GM19372 (cell line): ENCODE results near the gene LGMN.
"Not testable (repeated sequence)": the region's sequence is repeated elsewhere in the genome, so short reads cannot be mapped to it uniquely, and the experiment has no call there.

Source experiments
- ATAC-seq: cut with Tn5 transposase; IDR thresholded peaks from one replicate; pipeline ENCODE4 v1.9.1; 2021; ENCODE audit warnings: mild to moderate bottlenecking, low read depth, moderate library complexity; ENCODE audit not compliant: unreplicated experiment

Gene LGMN

DNA sequence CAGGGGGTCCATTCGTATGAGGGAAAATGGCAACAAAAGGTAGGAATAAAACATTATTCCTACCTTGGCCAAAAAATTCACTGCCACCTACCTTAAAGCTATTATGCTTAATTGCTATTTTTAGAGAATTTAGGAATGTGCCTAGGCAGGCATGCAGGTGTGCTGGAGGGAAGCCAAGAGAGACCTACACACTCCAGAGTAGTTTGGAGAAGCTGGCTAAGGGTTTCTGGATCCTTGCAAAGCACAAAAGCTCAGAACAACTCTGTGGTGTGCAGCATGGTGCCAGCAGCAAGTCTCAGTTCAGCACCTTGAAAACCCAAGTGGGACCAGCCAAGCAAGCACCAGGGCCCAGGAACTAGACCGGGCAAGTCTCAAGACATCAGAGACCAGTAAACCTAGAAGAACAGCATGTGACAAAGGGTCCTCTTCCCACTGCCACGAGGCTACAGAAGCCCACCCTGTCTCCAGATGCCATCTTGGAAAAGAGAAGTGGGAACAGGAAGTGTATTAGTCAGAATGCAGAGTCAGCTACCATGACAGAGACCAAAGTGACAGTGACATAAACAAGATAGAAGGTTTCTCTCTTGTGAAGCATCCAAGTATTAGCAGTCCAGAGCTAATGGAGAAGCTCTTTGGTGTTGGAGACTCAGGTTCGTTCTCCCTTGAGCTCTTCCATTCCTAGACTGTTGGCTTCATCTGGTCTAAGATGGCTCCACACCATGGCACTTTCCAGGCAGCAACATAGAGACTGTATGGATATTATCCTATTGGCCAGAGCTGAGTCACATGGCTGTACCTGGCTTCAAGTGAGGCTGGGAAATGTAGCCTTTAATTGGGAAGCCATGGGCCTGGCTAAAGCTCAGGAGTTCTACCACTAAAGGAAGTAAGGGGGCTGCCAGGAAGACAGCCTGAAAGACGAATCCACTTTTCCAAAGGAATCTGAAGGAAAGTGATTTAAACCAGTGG, 15.5 kb upstream of the LGMN start:
- not testable (repeated sequence) for ATAC-seq

DNA sequence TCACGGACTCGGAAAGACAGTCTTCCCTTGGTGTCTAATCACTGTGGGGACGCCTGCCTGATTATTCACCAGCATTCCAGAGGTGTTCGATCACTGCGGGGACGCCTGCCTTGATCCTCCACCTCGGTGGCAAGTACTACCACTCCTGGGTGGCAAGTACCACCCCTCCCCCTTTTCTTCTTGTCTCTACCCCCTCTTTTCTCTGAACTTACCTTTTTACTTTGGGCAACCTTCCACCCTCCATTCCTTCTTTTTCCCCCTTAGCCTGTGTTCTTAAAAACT, 12.0 kb upstream of the LGMN start:
- no peak for ATAC-seq

DNA sequence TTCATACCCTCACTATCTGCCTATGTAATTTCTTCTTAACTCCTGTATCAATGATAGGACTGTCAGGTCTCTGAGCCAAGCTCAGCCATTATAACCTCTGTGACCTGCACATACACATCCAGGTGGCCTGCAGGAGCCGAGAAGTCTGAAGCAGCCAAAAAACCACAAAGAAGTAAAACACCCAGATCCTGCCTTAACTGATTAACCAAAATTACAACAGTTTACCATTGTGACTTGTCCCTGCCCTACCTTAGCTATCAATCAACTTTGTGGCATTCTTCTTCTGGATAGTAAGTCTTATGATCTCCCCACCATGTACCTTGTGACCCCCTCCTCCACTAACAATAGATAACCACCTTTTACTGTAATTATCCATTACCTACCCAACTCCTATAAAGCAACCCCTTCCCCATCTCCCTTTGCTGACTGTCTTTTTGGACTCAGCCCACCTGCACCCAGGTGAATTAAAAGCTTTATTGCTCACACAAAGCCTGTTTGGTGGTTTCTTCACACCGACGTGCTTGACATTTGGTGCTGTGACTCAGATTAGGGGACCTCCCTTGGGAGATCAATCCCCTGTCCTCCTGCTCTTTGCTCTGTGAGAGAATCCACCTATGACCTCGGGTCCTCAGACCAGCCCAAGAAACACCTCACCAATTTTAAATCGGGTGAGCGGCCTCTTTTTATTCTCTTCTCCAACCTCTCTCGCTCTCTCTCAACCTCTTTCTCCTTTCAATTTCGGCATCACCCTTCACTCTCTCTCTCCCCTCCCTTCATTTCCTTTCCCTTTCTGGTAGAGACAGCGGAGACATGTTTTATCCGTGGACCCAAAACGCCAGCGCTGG, 11.5 kb upstream of the LGMN start:
- no peak for ATAC-seq

DNA sequence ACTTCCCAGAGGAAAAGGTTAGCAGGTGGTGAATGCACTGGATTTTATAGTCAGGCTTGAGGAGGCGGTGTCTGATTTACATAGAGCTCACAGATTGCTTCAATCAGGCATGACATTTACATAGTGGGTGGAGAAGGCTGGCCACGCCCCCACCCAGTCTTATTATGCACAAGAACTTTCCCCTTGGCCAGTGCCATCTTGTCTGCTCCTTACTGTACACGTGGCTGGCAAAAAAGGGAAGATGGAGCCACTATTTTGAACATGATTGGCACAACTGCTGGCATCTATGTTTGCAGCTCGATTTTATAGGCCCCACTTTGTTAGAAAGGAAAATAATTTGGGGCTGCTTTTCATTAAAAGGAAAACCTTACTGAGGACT, 10.9 kb upstream of the LGMN start:
- ATAC-seq: no peak

DNA sequence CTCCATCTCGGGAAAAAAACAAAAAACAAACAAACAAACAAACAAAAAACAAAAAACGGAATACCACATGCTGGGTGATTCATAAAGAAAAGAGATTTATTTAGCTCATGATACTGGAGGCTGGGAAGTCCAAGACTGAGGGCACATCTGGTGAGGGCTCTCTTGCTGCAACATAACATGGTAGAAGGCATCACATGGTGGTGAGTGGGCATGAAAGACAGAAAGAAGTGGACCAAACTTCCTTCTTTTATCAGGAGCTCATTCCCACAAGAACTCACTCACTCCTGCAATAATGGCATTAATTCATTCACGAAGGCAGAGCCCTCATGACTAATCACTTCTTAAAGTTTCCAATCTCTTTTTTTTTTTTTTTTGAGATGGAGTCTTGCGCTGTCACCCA, 8.0 kb upstream of the LGMN start:
- ATAC-seq: no peak

DNA sequence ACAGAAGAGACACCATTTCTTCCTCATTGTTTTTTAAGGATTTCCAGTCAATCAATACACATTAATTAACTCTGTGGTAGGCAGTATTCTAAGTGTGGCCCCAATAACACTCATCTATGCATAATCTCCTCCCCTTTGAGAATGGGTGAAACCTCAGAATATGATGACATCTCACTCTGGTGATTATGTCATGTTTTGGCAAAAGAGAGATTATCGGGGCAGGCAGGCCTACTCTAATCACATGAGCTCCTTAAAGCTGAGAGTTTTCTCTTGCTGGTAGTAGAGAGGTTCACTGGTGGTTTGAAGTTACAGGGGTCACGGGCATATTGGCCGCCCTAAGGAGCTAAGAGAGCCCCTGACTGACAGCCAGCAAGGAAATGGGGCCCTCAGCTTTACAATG, 7.1 kb upstream of the LGMN start:
- no peak for ATAC-seq

DNA sequence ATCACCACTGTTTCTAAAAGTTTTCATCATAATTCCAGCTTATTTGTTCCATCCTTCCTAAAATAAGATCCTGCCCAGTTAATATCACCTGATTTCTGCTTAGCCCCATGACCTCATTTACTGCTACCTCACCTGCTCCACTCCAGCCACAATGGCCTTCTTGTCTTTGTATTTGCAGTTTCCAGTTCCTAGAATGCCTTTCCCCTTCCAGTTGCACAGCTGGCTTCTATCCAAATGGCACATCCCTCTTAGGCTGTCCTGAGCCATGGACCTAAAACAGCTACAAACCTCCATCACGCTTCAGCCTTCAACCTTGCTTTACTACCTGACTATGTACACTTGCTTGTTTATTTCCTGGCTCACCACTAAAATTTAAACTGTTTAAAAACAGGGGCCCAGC, 6.5 kb upstream of the LGMN start:
- ATAC-seq: no peak

DNA sequence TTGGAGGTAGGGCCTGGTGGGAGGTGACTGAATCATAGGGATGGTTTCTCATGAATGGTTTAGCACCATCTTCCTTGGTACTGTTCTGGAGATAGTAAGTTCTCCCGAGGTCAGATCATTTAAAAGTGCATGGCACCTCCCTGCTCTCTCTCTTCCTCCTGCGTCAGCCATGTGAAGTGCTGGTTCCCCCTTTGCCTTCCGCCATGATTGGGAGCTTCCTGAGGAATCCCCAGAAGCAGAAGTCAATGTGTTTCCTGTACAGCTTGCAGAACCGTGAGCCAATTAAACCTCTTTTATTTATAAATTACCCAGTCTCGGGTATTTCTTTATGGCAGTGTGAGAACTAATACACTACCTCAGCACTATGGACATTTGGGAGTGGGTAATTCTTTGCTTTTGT, 4.8 kb upstream of the LGMN start:
- ATAC-seq: no peak

DNA sequence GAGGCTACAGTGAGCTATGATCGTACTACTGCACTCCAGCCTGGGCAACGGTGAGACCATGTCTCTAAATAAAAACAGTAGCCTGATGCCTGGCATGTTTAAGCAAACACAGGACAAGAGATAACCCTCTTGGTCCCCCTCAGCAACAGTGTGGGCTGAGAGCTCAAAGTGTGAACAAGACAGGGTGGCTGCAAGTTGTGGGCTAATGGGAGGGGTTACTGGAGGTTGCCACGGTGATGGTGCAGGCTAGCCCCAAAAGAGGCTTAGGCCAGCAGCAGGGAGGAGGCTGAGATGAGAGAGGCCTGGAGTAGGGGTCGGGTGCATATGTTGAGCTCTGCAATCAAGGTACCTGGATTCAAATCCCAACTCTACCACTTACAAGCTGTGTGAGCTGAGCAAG, 3.4 kb upstream of the LGMN start:
- no peak for ATAC-seq

DNA sequence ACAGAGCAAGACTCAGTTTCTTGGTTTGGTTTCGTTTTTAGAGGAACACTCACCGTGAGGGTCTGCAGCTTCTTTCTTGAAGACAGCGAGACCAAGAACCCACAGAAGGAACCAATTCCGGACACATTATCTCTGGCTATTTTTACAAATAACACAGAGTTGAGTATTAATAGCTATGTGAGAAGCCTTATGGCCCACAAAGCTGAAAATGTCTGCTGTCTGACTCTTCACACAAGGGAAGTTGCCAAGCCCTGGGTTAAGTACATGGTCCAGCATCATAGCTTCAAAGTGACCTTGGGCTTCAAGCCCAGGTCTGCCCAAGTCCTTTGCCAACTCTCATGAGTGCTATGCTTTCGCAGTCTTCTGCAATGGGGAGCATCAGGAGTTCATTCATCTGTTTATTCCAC, 2.6 kb upstream of the LGMN start:
- ATAC-seq: no peak

DNA sequence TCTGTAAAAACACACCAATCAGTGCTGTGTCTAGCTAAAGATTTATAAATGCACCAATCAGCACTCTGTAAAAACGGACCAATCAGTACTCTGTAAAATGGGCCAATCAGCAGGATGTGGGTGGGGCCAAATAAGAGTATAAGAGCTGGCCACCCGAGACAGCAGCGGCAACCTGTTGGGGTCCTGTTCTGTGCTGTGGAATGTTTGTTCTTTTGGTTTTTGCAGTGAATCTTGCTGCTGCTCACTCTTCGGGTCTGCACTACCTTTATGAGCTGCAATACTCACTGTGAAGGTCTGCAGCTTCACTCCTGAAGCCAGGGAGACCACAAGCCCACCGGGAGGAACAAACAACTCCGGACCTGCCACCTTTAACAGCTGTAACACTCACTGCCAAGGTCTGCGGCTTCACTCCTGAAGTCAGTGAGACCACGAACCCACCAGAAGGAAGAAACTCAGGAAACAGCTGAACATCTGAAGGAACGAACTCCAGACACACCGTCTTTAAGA, 1.8 kb upstream of the LGMN start:
- ATAC-seq: not testable (repeated sequence)

DNA sequence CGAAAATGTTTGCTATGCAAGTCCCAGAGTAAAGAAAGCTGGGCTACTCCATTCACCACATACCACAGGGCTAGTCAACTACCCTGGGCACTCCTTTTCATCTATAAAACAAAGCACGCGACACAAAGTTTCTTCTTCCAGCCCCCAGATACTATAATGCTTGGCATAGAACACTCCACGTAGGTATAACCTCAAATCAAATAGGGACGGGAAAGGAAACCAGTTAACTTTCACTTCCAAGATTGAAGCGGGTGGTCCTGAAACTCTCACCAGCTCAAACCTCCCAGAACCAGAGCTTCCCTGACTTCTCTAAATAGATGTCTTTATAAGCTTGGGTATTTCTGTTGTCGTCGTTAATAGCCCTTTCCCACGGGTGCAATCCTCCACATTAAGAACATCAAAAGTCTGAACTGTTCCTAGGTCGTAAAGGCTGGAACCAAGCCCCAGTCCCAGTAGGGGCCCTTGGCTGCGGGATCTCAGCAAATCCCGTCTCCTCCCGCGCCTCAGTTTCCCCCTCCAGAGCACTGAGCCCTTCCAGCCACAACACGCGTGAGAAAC, 647 bp downstream of the LGMN start:
- ATAC-seq: peak; percentile 1

DNA sequence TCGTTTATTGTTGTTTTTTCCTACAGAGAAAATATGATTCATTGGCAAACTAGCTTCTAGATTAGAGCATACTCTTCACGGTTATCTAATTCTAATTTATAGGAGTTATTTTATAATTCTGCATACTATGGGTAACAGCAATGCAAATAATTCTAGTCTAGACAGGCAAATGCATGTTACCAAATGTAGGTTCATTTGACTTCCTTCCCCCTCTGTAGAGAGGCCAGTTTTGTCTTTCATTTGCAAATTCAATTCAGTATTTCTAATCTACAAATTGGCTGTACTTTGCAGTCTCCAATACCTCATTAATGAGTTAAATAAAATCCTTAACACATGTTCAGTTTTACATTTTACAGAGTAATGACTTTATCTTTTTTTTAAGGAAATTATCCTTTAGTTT, 4.2 kb downstream of the LGMN start:
- ATAC-seq: no peak

DNA sequence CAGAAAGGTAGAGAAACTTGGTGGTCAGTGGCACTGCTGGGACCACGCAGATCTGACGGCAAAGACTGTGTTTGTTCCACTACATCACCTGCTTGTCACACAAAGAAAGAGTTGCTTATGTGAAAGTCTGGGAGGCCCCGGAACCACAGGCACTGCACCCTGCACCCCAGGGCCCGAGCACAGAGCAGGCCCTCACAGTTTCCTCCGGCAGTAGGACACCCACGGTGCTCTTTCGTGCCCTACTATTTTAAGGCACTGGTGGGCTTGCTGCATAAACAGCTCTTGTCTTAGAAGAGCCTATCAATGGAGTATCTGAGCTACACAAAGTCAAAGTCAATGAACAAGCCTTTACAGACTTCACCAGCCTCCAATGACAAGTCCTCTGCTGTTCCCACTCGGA, 8.0 kb downstream of the LGMN start:
- ATAC-seq: no peak

DNA sequence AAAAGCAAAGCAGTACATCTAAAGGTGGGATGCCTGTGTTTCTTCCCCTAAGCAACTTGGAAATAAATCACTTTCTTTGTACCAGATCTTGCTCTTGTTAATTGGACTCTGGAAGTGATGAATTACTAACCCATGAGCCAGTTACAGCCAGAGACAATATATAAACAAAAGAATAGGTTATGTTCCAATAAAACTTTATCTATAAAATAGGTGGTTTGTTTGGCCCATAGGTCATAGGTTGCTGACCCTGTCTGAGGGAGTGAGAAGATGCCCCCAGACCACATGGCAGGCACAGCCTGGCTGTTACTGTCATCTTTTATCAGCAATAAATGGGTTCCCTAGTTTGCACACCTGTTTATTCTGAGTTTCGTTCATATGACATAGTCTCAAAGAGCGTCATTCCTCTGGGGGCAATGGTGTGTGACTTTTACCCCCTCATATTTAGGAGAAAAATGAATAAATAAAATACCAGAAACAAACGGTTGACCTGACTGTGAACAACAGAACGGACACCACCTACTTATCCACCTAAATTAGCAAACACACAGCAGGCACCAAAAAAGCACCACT, 10.7 kb downstream of the LGMN start:
- no peak for ATAC-seq

DNA sequence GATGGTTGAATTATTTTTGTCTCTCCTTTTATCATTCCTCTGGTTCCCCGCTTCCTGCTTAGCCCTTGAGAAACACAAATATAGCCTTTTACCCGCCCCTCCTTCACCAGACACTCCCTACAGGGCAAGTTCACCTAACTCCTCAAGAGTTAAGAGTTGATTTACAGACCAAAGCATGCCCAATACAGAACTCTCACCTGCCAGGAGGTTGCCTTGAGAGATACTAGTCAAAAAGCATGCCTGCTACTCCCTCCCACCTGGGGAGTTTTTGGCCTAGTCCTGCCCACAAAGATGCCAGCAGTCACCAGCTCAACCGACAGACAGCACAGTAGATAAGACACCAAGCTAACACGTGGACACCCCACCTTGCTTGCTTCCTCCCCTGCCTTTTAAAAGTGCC, 11.2 kb downstream of the LGMN start:
- ATAC-seq: no peak

DNA sequence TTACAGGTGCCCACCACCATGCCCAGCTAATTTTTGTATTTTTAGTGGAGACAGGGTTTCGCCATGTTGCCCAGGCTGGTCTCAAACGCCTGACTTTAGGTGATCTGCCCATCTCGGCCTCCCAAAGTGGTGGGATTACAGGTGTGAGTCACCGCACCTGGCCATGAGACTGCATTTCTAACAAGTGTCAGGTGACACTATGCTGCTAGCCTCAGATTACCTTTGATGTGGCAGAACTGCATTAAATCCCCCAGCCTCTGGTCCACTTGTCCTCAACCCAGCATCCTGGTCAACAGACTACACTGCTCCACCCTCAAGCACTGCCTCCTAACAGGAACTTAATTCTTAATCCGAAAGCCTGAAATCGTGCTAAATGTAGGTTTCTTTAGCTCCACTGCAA, 13.1 kb downstream of the LGMN start:
- no peak for ATAC-seq

DNA sequence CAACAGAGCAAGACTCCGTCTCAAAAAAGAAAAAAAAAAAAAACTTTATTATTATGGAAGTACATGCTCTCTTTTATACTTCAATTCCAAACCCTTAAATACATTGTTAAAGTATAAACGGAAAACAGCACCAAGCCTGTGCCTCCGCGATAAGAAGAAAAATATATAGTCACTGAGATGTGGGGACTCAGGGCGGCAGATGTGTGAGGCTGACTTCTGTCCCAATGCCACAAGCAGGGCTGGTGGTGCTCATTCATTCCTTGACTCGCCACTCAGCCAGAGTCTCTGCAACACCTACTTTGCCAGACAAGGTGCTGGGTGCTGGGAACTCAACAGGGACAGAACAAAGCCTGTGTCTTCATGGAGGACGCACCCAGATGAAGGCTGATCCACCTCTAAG, 13.8 kb downstream of the LGMN start:
- ATAC-seq: no peak

DNA sequence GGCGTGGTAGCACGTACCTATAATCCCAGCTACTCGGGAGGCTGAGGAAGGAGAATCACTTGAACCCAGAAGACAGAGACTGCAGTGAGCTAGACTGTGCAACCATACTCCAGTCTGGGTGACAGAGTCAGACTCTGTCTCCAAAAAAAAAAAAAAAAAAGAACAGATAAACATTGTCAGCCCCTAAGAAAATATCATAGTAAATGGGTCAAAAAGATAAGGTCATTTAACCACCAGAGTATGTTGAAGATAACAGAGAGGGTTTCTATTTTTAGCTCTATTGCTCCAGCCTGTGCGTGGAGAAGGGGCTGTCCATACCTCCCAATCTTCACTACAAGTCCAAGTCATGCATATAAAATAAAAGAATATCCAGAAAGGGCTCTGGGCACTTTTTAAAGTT, 15.4 kb downstream of the LGMN start:
- ATAC-seq: no peak

DNA sequence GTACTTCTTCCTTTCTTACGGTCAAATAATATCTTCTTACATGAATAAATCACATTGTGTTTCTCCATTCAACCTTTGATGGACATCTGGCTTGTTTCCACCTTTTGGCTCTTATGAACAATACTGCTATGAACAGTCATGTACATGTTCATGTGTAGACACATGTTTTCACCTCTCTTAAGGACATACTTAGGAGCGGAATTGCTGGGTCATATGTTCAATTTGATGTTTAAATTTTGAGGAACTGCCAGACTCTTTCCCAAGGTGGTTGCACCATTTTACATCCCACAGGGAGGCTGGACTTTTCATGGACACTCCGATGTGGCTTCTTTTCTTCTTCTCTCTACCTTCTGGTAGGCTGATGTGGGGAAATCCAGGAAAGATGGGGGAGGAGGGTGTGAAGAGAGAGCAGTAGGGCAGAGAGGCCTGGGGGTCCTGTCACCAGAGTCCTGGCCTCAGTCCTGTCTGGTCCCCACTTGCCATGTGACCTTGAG, 16.8 kb downstream of the LGMN start:
- no peak for ATAC-seq
